ENCODE measurements around the gene BCL2.

DNA sequence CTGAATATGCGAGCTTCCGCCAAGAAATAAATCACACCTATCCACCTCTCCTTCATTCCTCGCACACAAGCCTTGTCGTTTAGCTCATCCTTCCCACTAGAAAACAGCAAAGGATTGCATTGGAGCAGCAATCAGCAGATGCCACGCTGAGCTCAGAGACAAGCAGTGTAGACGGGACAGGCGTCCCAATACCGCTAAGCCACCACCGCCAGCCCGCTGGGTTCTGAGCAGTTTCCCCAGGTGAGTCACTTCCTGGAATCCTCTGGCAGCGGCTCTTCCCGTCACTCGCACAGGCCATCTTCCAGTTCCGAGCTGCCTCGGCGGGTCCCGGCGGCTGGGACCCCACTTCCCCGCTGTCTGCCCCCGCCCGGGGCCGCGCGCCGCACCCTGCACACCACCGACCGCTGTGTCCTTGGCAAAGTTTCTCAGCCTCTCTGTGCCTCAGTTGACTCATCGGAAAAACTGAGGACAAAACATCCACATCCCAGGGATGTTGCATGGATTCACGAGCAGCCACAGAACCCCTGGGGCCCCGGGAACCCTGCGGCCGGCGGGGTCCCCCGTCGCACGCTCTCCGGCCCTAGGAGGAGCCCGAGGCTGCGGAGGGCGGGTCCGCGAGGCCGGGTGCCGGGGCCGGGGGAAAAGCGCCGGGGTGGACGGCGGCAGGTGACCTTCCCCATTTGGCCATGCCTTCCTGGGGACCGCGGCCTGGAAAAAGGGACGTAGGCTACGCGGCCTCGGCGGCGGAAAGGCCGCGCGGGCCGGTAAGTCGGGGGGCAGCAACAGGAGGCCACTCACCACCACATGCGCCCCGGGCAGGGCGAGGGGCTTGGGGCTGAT is 46.9 kb upstream of the BCL2 start:
- TF ChIP-seq ZFX (IDR thresholded peaks at IDR 0.05) = no peak
- no peak for TF ChIP-seq CTCF (conservative IDR thresholded peaks at IDR 0.05)

All from C4-2B (cell line).